Measurements from ENCODE around the gene CDK14.

CDK14 gene

GRCh38 chr7:90596671-90597562, 796 bp downstream of the CDK14 start:
- DNase-seq (ENCODE audit: low read depth in 3 of 3): no peak

GRCh38 chr7:90597563-90598253, 1.6 kb downstream of the CDK14 start:
- DNase-seq (ENCODE audit: low read depth in 3 of 3): no peak

GRCh38 chr7:90599038-90599437, 2.9 kb downstream of the CDK14 start:
- DNase-seq (ENCODE audit: low read depth in 3 of 3): no peak

GRCh38 chr7:90599892-90600555, 3.9 kb downstream of the CDK14 start:
- DNase-seq (ENCODE audit: low read depth in 3 of 3): no peak

GRCh38 chr7:90602303-90602702, 6.2 kb downstream of the CDK14 start:
- no peak for DNase-seq (ENCODE audit: low read depth in 3 of 3)

- DNase-seq (ENCODE audit: low read depth in 3 of 3): no peak
Observed at GRCh38 chr7:90603346-90603745, 7.2 kb downstream of the CDK14 start.

- no peak for DNase-seq (ENCODE audit: low read depth in 3 of 3)
Observed at GRCh38 chr7:90604383-90604782, 8.3 kb downstream of the CDK14 start.

GRCh38 chr7:90605055-90605454, 8.9 kb downstream of the CDK14 start:
- DNase-seq (ENCODE audit: low read depth in 3 of 3): no peak

GRCh38 chr7:90607196-90607595, 11.1 kb downstream of the CDK14 start:
- DNase-seq (ENCODE audit: low read depth in 3 of 3): no peak

GRCh38 chr7:90610105-90610504, 14.0 kb downstream of the CDK14 start:
- DNase-seq (ENCODE audit: low read depth in 3 of 3): no peak

- DNase-seq (ENCODE audit: low read depth in 3 of 3): no peak
Observed at GRCh38 chr7:90611115-90611514, 15.0 kb downstream of the CDK14 start.

- DNase-seq (ENCODE audit: low read depth in 3 of 3): no peak
Observed at GRCh38 chr7:90613088-90613498, 17.0 kb downstream of the CDK14 start.

- no peak for DNase-seq (ENCODE audit: low read depth in 3 of 3)
Observed at GRCh38 chr7:90617442-90617841, 21.3 kb downstream of the CDK14 start.

GRCh38 chr7:90618876-90619275, 22.8 kb downstream of the CDK14 start:
- DNase-seq (ENCODE audit: low read depth in 3 of 3): no peak

GRCh38 chr7:90621125-90621746, 25.1 kb downstream of the CDK14 start:
- no peak for DNase-seq (ENCODE audit: low read depth in 3 of 3)

GRCh38 chr7:90621747-90622140, 25.6 kb downstream of the CDK14 start:
- no peak for DNase-seq (ENCODE audit: low read depth in 3 of 3)

GRCh38 chr7:90622670-90623069, 26.5 kb downstream of the CDK14 start:
- no peak for DNase-seq (ENCODE audit: low read depth in 3 of 3)

GRCh38 chr7:90624225-90624911, 28.2 kb downstream of the CDK14 start:
- DNase-seq (ENCODE audit: low read depth in 3 of 3): no peak

GRCh38 chr7:90625051-90625450, 28.9 kb downstream of the CDK14 start:
- no peak for DNase-seq (ENCODE audit: low read depth in 3 of 3)

GRCh38 chr7:90625562-90625961, 29.4 kb downstream of the CDK14 start:
- DNase-seq (ENCODE audit: low read depth in 3 of 3): no peak

- no peak for DNase-seq (ENCODE audit: low read depth in 3 of 3)
Observed at GRCh38 chr7:90626013-90626412, 29.9 kb downstream of the CDK14 start.

Measured in stimulated activated CD4-positive, alpha-beta T cell treated with anti-CD3 and anti-CD28 coated beads, TNF-alpha, amount 100 ng/mL, for 4 hours (primary cell).